Brain microvascular endothelial cell (primary cell): ENCODE measurements around the gene IP6K3.

Experiments used
- DNase-seq: peaks from one replicate; pipeline ENCODE4 v3.0.0-alpha.2; 2020
- H3K27ac ChIP-seq: fragments of 250-450 bp; sonication (Bioruptor Pico); 2 replicates; pipeline ENCODE4 v1.5.1; 2020; ENCODE audit warnings: mild to moderate bottlenecking, moderate library complexity
- H3K27me3 ChIP-seq: fragments of 250-450 bp; sonication (Bioruptor Pico); replicated peaks from 2 replicates; pipeline ENCODE4 v1.5.1; 2020; ENCODE audit warnings: mild to moderate bottlenecking
- H3K36me3 ChIP-seq: fragments of 250-450 bp; sonication (Bioruptor Pico); replicated peaks from 2 replicates; pipeline ENCODE4 v1.5.1; 2020; ENCODE audit warnings: mild to moderate bottlenecking
- H3K4me3 ChIP-seq: 2 replicates; pipeline ENCODE4 v1.5.1; 2011; ENCODE audit warnings: low read depth, mild to moderate bottlenecking, control low read depth, low read length, moderate library complexity
- CTCF ChIP-seq: IDR thresholded peaks from 2 replicates; pipeline ENCODE4 v1.5.1; 2011; ENCODE audit warnings: low read depth, mild to moderate bottlenecking, moderate library complexity, low read length, control low read depth, inconsistent platforms; ENCODE audit errors: missing control alignments
- in situ Hi-C: cut with HindIII; loops from 2 replicates; pipeline ENCODE4 v1.10.0; 2017; ENCODE audit warnings: low sequenced_read_pairs, low pct_ligation_motif_present

Gene IP6K3

GRCh38 chr6:33737267-33738026 lies 9.3 kb downstream of the IP6K3 start:
- no peak for TF ChIP-seq CTCF
- in situ Hi-C loops: no loop called here
- Histone ChIP-seq H3K27me3 (no peaks in the 10 kb centered on the region), H3K27ac (no peak overlapping the region), H3K36me3 (no peaks in the 10 kb centered on the region), H3K4me3 (no peak overlapping the region)
- DNase-seq: no peak

GRCh38 chr6:33735216-33735615 lies 11.5 kb downstream of the IP6K3 start:
- Histone ChIP-seq H3K4me3 (no peak overlapping the region), H3K27me3 (no peaks in the 10 kb centered on the region), H3K27ac (no peak overlapping the region), H3K36me3 (no peaks in the 10 kb centered on the region)
- in situ Hi-C loops: no loop called here
- no peak for DNase-seq
- TF ChIP-seq CTCF: no peak

GRCh38 chr6:33733709-33734007 lies 13.0 kb downstream of the IP6K3 start:
- H3K4me3 ChIP-seq: no peak overlapping the region
- no peaks in the 10 kb centered on the region for H3K36me3 ChIP-seq
- in situ Hi-C loops: no loop called here
- no peak overlapping the region for H3K27ac ChIP-seq
- no peak for TF ChIP-seq CTCF
- H3K27me3 ChIP-seq: no peaks in the 10 kb centered on the region
- DNase-seq: no peak

GRCh38 chr6:33732817-33733708 lies 13.6 kb downstream of the IP6K3 start:
- no peak for DNase-seq

GRCh38 chr6:33732385-33732784 lies 14.3 kb downstream of the IP6K3 start:
- no peak for DNase-seq
- Histone ChIP-seq H3K36me3 (no peaks in the 10 kb centered on the region), H3K27me3 (no peaks in the 10 kb centered on the region), H3K27ac (no peak overlapping the region), H3K4me3 (no peak overlapping the region)
- TF ChIP-seq CTCF: no peak
- in situ Hi-C loops: no loop called here

More at GRCh38 chr6:33732817-33733708, 13.6 kb downstream of the IP6K3 start:
- no peak overlapping the region for H3K27ac ChIP-seq
- no peaks in the 10 kb centered on the region for H3K27me3 ChIP-seq
- no peak for TF ChIP-seq CTCF
- no peaks in the 10 kb centered on the region for H3K36me3 ChIP-seq
- in situ Hi-C loops: no loop called here
- H3K4me3 ChIP-seq: no peak overlapping the region
